ENCODE results near the gene ZBED1. TPM values are rescaled to one million over a fixed set of nuclear protein-coding genes. Genes with fewer than 3 reads are reported as not detected.

ZBED1 gene
- total RNA-seq, 2 donors from 2014 or later: 39.7 to 54.5 TPM

DNA sequence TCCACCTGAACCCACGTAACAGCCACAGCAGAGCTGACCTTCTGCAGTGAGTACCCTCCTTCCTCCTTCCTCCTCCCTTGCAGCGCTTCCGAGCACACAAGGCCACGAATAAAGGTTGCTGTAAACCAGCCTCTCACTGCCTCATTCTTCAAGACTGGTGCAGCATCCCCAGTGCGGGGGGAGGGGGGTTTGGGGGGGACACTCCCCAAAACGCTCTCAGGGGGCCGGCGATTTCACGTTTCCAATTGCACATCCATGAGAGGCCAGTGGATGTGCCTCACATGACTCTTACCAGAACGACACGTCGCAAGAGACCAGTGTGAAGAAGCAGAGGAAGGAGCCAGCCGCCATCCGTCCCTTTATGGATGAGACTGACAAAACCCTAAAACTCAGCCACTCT is 5.2 kb downstream of the ZBED1 start:
- Histone ChIP-seq H3K27me3 (replicated peaks; ENCODE audit: insufficient read depth) (no peaks in the 10 kb centered on the region), H3K4me3 (no peak overlapping the region), H3K27ac (no peak overlapping the region), H3K36me3 (peaks cover 2% of the 10 kb centered on the region), H3K4me1 (ENCODE audit: control insufficient read depth in 1 of 2, low read depth in 2 of 2) (peaks cover 23 to 34% of the 10 kb centered on the region in 2 donors), H3K9me3 (no peaks in the 10 kb centered on the region)
- no peak for DNase-seq (ENCODE audit: low spot score)
- TF ChIP-seq, protein P1, sequence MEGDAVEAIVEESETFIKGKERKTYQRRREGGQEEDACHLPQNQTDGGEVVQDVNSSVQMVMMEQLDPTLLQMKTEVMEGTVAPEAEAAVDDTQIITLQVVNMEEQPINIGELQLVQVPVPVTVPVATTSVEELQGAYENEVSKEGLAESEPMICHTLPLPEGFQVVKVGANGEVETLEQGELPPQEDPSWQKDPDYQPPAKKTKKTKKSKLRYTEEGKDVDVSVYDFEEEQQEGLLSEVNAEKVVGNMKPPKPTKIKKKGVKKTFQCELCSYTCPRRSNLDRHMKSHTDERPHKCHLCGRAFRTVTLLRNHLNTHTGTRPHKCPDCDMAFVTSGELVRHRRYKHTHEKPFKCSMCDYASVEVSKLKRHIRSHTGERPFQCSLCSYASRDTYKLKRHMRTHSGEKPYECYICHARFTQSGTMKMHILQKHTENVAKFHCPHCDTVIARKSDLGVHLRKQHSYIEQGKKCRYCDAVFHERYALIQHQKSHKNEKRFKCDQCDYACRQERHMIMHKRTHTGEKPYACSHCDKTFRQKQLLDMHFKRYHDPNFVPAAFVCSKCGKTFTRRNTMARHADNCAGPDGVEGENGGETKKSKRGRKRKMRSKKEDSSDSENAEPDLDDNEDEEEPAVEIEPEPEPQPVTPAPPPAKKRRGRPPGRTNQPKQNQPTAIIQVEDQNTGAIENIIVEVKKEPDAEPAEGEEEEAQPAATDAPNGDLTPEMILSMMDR (IDR thresholded peaks at IDR 0.05): no peak
- ATAC-seq (ENCODE audit: insufficient number of reproducible peaks, low FRiP score, low read depth): no peak

- H3K36me3 ChIP-seq: peaks cover 30% of the 10 kb centered on the region
- no peak overlapping the region for H3K27ac ChIP-seq
- no peak for ATAC-seq (ENCODE audit: insufficient number of reproducible peaks, low FRiP score, low read depth)
- no peak for DNase-seq (ENCODE audit: low spot score)
- no peaks in the 10 kb centered on the region for H3K27me3 ChIP-seq (replicated peaks; ENCODE audit: insufficient read depth)
- peaks cover 9% of the 10 kb centered on the region in 2 donors for H3K4me1 ChIP-seq (ENCODE audit: control insufficient read depth in 1 of 2, low read depth in 2 of 2)
- TF ChIP-seq, protein P1 (IDR thresholded peaks at IDR 0.05): no peak
- no peaks in the 10 kb centered on the region for H3K9me3 ChIP-seq
- H3K4me3 ChIP-seq: no peak overlapping the region
These were observed 8.1 kb downstream of the ZBED1 start for GRCh38 chrX:2492531-2493218.

- Histone ChIP-seq H3K9me3 (no peaks in the 10 kb centered on the region), H3K4me1 (ENCODE audit: control insufficient read depth in 1 of 2, low read depth in 2 of 2) (no peaks in the 10 kb centered on the region), H3K27me3 (replicated peaks; ENCODE audit: insufficient read depth) (no peaks in the 10 kb centered on the region), H3K4me3 (no peak overlapping the region), H3K36me3 (peaks cover 36% of the 10 kb centered on the region), H3K27ac (no peak overlapping the region)
- TF ChIP-seq, protein P1 (IDR thresholded peaks at IDR 0.05): no peak
- no peak for DNase-seq (ENCODE audit: low spot score)
- no peak for ATAC-seq (ENCODE audit: insufficient number of reproducible peaks, low FRiP score, low read depth)
These were observed 10.1 kb downstream of the ZBED1 start for GRCh38 chrX:2490634-2491033.

DNA sequence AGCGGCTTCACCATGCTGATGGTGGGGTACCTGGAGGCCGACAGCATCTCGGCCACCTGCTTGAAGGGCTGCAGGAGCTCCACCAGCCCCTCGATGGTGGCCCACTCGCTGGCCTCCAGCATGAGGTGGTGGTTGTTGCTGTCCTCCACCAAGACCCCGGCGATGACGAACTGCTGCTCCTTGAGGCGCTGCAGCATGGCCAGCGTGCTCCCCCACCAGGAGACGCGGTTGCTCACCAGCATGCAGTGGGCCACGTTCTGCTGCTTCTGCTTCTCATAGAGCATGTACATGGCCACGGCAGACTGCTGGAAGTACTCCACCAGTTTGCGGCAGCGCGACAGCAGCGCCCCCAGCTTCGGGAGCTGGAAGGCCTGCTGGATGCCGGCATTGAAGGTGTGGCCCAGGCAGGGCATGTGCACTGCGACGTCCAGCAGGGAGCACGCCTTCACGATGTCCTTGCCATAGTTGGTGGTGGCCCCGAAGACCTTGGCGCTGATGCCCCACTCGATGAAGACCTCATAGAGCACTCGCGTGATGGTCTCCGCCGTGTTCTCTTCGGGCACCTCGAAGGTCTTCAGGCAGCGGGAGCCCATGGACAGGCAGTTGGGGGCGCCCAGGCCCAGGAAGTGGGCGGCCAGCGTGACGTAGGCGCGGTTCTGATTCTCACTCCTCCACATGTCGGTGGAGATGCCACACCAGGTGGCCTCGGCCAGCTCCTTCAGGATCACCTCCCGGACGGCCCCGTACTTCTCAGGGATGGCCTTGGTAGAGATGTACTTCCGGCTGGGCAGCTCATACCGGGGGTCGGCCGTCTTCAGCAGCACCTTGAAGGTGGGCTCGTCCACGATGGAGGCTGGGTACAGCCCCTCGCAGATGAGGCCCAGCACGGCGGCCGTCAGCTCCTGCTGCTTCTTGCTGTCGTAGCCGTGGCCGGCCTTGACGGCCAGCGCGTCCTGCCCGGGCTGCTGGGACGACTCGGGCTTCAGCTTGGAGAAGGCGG is 11.0 kb downstream of the ZBED1 start:
- TF ChIP-seq, protein P1 (IDR thresholded peaks at IDR 0.05): no peak
- DNase-seq (ENCODE audit: low spot score) (no peak), ATAC-seq (ENCODE audit: insufficient number of reproducible peaks, low FRiP score, low read depth) (no peak)
- H3K27ac ChIP-seq: no peak overlapping the region
- H3K4me3 ChIP-seq: no peak overlapping the region
- peaks cover 36% of the 10 kb centered on the region for H3K36me3 ChIP-seq
- H3K9me3 ChIP-seq: no peaks in the 10 kb centered on the region
- H3K27me3 ChIP-seq (replicated peaks; ENCODE audit: insufficient read depth): no peaks in the 10 kb centered on the region
- no peaks in the 10 kb centered on the region for H3K4me1 ChIP-seq (ENCODE audit: control insufficient read depth in 1 of 2, low read depth in 2 of 2)

GRCh38 chrX:2488621-2489285 is 12.0 kb downstream of the ZBED1 start:
- ATAC-seq (ENCODE audit: insufficient number of reproducible peaks, low FRiP score, low read depth): no peak
- Histone ChIP-seq H3K4me1 (ENCODE audit: control insufficient read depth in 1 of 2, low read depth in 2 of 2) (peaks cover 7 to 8% of the 10 kb centered on the region in 2 donors), H3K36me3 (peaks cover 36% of the 10 kb centered on the region), H3K9me3 (no peaks in the 10 kb centered on the region), H3K27me3 (replicated peaks; ENCODE audit: insufficient read depth) (no peaks in the 10 kb centered on the region), H3K4me3 (no peak overlapping the region), H3K27ac (no peak overlapping the region)
- TF ChIP-seq, protein P1 (IDR thresholded peaks at IDR 0.05): no peak
- DNase-seq (ENCODE audit: low spot score): no peak
